SK-N-SH (cell line): ENCODE results near the gene PIGC. TPM values are rescaled to one million over a fixed set of nuclear protein-coding genes. Genes with fewer than 3 reads are reported as not detected.

ENCODE experiments used
- CTCF ChIA-PET: fragments of 300-600, 350-600 bp; formaldehyde crosslinking; extraction: SDS; loops from one replicate; lab custom pipeline; 2021; lab: Yijun Ruan, JAX
- POLR2A ChIA-PET: fragments of 350-600 bp; sonication (Branson Sonifier 250); formaldehyde crosslinking; extraction: SDS; loops from one replicate; lab custom pipeline; 2020; ENCODE audit warnings: antibody characterized with exemption, inconsistent platforms; lab: Yijun Ruan, JAX
- DNase-seq: peaks from one replicate; pipeline ENCODE4 v3.0.0; 2012
- H2AFZ ChIP-seq: fragments of 200-600 bp; sonication (generic); 2 replicates; pipeline ENCODE4 v1.8.1; 2016; ENCODE audit warnings: antibody characterized with exemption, mild to moderate bottlenecking, low read depth
- H3F3A ChIP-seq: fragments of 200-600 bp; sonication (generic); replicated peaks from 2 replicates; pipeline ENCODE3; 2016; ENCODE audit warnings: antibody characterized with exemption, mild to moderate bottlenecking; ENCODE audit not compliant: insufficient read depth
- H3K27ac ChIP-seq, 2 experiments: fragments of 200-500 bp in 1 of 2; fragments of 200-600 bp in 1 of 2; sonication (Bioruptor generic) in 1 of 2; sonication (generic), shearing (Covaris generic) in 1 of 2; 2 replicates each; pipeline versions ENCODE4 v1.5.1 to v1.6.1; 2014 to 2016; ENCODE audit warnings: low read depth in 2 of 2, inconsistent platforms in 1 of 2, low read length in 1 of 2, mild to moderate bottlenecking in 1 of 2, mixed read lengths in 1 of 2
- H3K27me3 ChIP-seq: fragments of 200-600 bp; sonication (generic), shearing (Covaris generic); 2 replicates; pipeline ENCODE4 v1.6.1; 2016; ENCODE audit warnings: mixed run types; ENCODE audit not compliant: insufficient read depth
- H3K36me3 ChIP-seq, 2 experiments: fragments of 200-500 bp in 1 of 2; fragments of 200-600 bp in 1 of 2; sonication (Bioruptor generic) in 1 of 2; sonication (generic) in 1 of 2; replicated peaks in 1 of 2; 2 replicates each; pipeline versions ENCODE3 to v1.5.1; 2014 to 2016; ENCODE audit warnings: low read length in 1 of 2, mild to moderate bottlenecking in 1 of 2; ENCODE audit not compliant: insufficient read depth in 2 of 2, control insufficient read depth in 1 of 2
- H3K4me1 ChIP-seq, 2 experiments: fragments of 200-500 bp in 1 of 2; fragments of 200-600 bp in 1 of 2; sonication (Bioruptor generic) in 1 of 2; sonication (generic), shearing (Covaris generic) in 1 of 2; 2 replicates each; pipeline versions ENCODE4 v1.5.1 to v1.6.1; 2014 to 2016; ENCODE audit warnings: low read depth in 1 of 2, low read length in 1 of 2, mixed run types in 1 of 2; ENCODE audit not compliant: insufficient read depth in 2 of 2, control insufficient read depth in 1 of 2
- H3K4me2 ChIP-seq: fragments of 200-600 bp; sonication (generic), shearing (Covaris generic); 2 replicates; pipeline ENCODE4 v1.6.1; 2017; ENCODE audit warnings: mixed run types
- H3K4me3 ChIP-seq, 2 experiments: fragments of 200-500 bp in 1 of 2; fragments of 200-600 bp in 1 of 2; sonication (Bioruptor generic) in 1 of 2; sonication (generic), shearing (Covaris generic) in 1 of 2; 2 replicates each; pipeline versions ENCODE4 v1.5.1 to v1.8.1; 2014 to 2016; ENCODE audit warnings: low read depth in 2 of 2, inconsistent platforms in 1 of 2, low read length in 1 of 2, mild to moderate bottlenecking in 1 of 2, mixed read lengths in 1 of 2, moderate library complexity in 1 of 2
- H3K79me2 ChIP-seq: fragments of 200-600 bp; sonication (generic); 2 replicates; pipeline ENCODE4 v1.8.1; 2017; ENCODE audit warnings: mild to moderate bottlenecking; ENCODE audit not compliant: insufficient read depth
- H3K9ac ChIP-seq: fragments of 200-600 bp; sonication (generic); 2 replicates; pipeline ENCODE4 v1.6.1; 2017; ENCODE audit warnings: mixed run types
- H3K9me2 ChIP-seq: fragments of 200-600 bp; sonication (generic); 2 replicates; pipeline ENCODE4 v1.6.1; 2017; ENCODE audit warnings: mixed run types
- H3K9me3 ChIP-seq: fragments of 200-600 bp; sonication (generic); 2 replicates; pipeline ENCODE4 v1.6.1; 2017; ENCODE audit warnings: mixed run types, mild to moderate bottlenecking, moderate library complexity
- H4K20me1 ChIP-seq: fragments of 200-600 bp; sonication (generic); 2 replicates; pipeline ENCODE4 v1.6.1; 2017; ENCODE audit warnings: mild to moderate bottlenecking, mixed run types; ENCODE audit not compliant: insufficient read depth
- CTCF ChIP-seq: fragments of 200-600 bp; sonication (generic); IDR thresholded peaks from 2 replicates; pipeline ENCODE4 v1.6.1; 2017; ENCODE audit warnings: antibody characterized with exemption, mild to moderate bottlenecking, moderate library complexity
- ELF1 ChIP-seq: IDR thresholded peaks from 2 replicates; pipeline ENCODE4 v1.4.0; 2012
- EZH2phosphoT487 ChIP-seq: fragments of 200-600 bp; sonication (generic); IDR thresholded peaks from 2 replicates; pipeline ENCODE4 v1.6.1; 2017; ENCODE audit warnings: low read depth, mixed run types, mild to moderate bottlenecking, antibody characterized with exemption, moderate library complexity, borderline replicate concordance
- FOXJ3 ChIP-seq: sonication (generic); formaldehyde crosslinking; IDR thresholded peaks from 2 replicates; pipeline ENCODE4 v1.5.1; 2020; ENCODE audit warnings: mild to moderate bottlenecking, missing genetic modification reagents
- FOXM1 ChIP-seq: IDR thresholded peaks from 2 replicates; pipeline ENCODE4 v1.4.0; 2012; ENCODE audit warnings: low read depth, mild to moderate bottlenecking
- GABPA ChIP-seq: IDR thresholded peaks from 2 replicates; pipeline ENCODE4 v1.4.0; 2012; ENCODE audit warnings: low read depth, mild to moderate bottlenecking
- IRF3 ChIP-seq: fragments of 150-350 bp; IDR thresholded peaks from 2 replicates; pipeline ENCODE4 v1.6.1; 2016; ENCODE audit warnings: mild to moderate bottlenecking, low read depth, low read length
- JUND ChIP-seq: IDR thresholded peaks from 2 replicates; pipeline ENCODE4 v1.4.0; 2012
- MEF2A ChIP-seq: IDR thresholded peaks from 2 replicates; pipeline ENCODE4 v1.4.0; 2012; ENCODE audit warnings: low read depth, borderline replicate concordance
- NRF1 ChIP-seq: IDR thresholded peaks from 2 replicates; pipeline ENCODE4 v1.6.1; 2012; ENCODE audit warnings: low read depth, mild to moderate bottlenecking, low read length
- PBX3 ChIP-seq: IDR thresholded peaks from 2 replicates; pipeline ENCODE4; 2012
- POLR2AphosphoS5 ChIP-seq: IDR thresholded peaks from 2 replicates; pipeline ENCODE4 v1.6.1; 2012; ENCODE audit warnings: low read depth, low read length
- RCOR1 ChIP-seq: fragments of 150-350 bp; IDR thresholded peaks from 2 replicates; pipeline ENCODE4 v1.6.1; 2017; ENCODE audit warnings: antibody characterized with exemption, low read length
- RXRA ChIP-seq: IDR thresholded peaks from 2 replicates; pipeline ENCODE4 v1.4.0; 2012; ENCODE audit warnings: low read depth, mild to moderate bottlenecking, borderline replicate concordance
- TAF1 ChIP-seq: IDR thresholded peaks from 2 replicates; pipeline ENCODE4 v1.6.1; 2012; ENCODE audit warnings: low read depth, mild to moderate bottlenecking, low read length, moderate library complexity, borderline replicate concordance
- USF1 ChIP-seq: IDR thresholded peaks from 2 replicates; pipeline ENCODE4 v1.4.0; 2012; ENCODE audit warnings: low read depth, borderline replicate concordance
- YY1 ChIP-seq: IDR thresholded peaks from 2 replicates; pipeline ENCODE4 v1.4.0; 2012; ENCODE audit warnings: low read depth, mild to moderate bottlenecking
- WGBS: methylation state at CpG from one replicate; pipeline ENCODE4 v1.1.6; 2017; ENCODE audit warnings: low lambda C conversion rate; 5-methylcytosine and 5-hydroxymethylcytosine counted together
- polyA plus RNA-seq, 3 experiments: library from polyadenylated mRNA; depleted of rRNA; stranded (reverse); fragments of >200 nt; gene quantifications; 2 replicates each; pipeline ENCODE4 v1.2.3, GENCODE V29; 2012

PIGC gene
- polyA plus RNA-seq, 1 of the 3 experiments (the other 2 are of a cell fraction) = 20.6 TPM

- DNase-seq = no peak
- TF ChIP-seq RCOR1 (no peak), JUND (no peak), RXRA (no peak), CTCF (no peak), ELF1 (no peak), USF1 (no peak), PBX3 (no peak), MEF2A (no peak), TAF1 (no peak), YY1 (no peak), POLR2AphosphoS5 (no peak), EZH2phosphoT487 (no peak), NRF1 (no peak), FOXM1 (no peak)
- Histone ChIP-seq H3K4me2 (no peak overlapping the region), H3F3A (no peaks in the 10 kb centered on the region), H3K9ac (no peak overlapping the region), H3K36me3 (no peaks in the 10 kb centered on the region), H3K27me3 (no peaks in the 10 kb centered on the region), H3K79me2 (peaks cover 7% of the 10 kb centered on the region; the same call in 1 of the 2 replicates), H4K20me1 (no peaks in the 10 kb centered on the region), H3K4me1 (no peaks in the 10 kb centered on the region), H3K9me2 (no peaks in the 10 kb centered on the region), H3K27ac (no peak overlapping the region), H2AFZ (no peak overlapping the region), H3K4me3 (no peak overlapping the region), H3K9me3 (no peaks in the 10 kb centered on the region)
- ChIA-PET CTCF (interaction anchor here (1.2 to 5.5 kb wide), 4 partner anchors 12 to 630 kb away, joined by 3 to 31 read pairs (median 8); partner anchors contain the start of gene PIGC), POLR2A (no interaction called here)
- 76% methylated on average over 6 of the region's 9 CpGs for WGBS
Measured at GRCh38 chr1:172431721-172432192, 12.1 kb downstream of the PIGC start.

GRCh38 chr1:172431204-172431603 is 12.7 kb downstream of the PIGC start:
- ChIA-PET CTCF (interaction anchor here (0.8 to 5.5 kb wide), 5 partner anchors 13 to 630 kb away, joined by 3 to 31 read pairs (median 4); partner anchors contain the start of gene PIGC), POLR2A (no interaction called here)
- no peak for DNase-seq
- no peak overlapping the region for H3K27ac ChIP-seq
- no peak overlapping the region for H3K4me3 ChIP-seq
- no peaks in the 10 kb centered on the region for H4K20me1 ChIP-seq
- H3K9me3 ChIP-seq = no peaks in the 10 kb centered on the region
- WGBS = 86% methylated on average over 2 of the region's 2 CpGs
- no peaks in the 10 kb centered on the region for H3K4me1 ChIP-seq
- peaks cover 4% of the 10 kb centered on the region; the same call in 1 of the 2 replicates for H3K79me2 ChIP-seq
- no peak overlapping the region for H3K4me2 ChIP-seq
- H3K9me2 ChIP-seq = no peaks in the 10 kb centered on the region
- no peak overlapping the region for H2AFZ ChIP-seq
- no peaks in the 10 kb centered on the region for H3F3A ChIP-seq
- H3K36me3 ChIP-seq = no peaks in the 10 kb centered on the region
- H3K27me3 ChIP-seq = no peaks in the 10 kb centered on the region
- H3K9ac ChIP-seq = no peak overlapping the region
- TF ChIP-seq POLR2AphosphoS5 = no peak
- no peak for TF ChIP-seq IRF3
- no peak for TF ChIP-seq PBX3
- TF ChIP-seq YY1 = no peak
- TF ChIP-seq NRF1 = no peak
- no peak for TF ChIP-seq USF1
- TF ChIP-seq GABPA = no peak
- no peak for TF ChIP-seq MEF2A
- no peak for TF ChIP-seq FOXJ3 (CRISPR knock-in tag)
